ES-I3 (cell line): ENCODE results near the gene DCDC2B.
"Not testable (repeated sequence)": the region's sequence is repeated elsewhere in the genome, so short reads cannot be mapped to it uniquely, and the experiment has no call there.

Source experiments
- H3K36me3 ChIP-seq: 2 replicates; pipeline ENCODE4 v1.6.1; 2013; ENCODE audit warnings: mild to moderate bottlenecking, low read length, control low read depth, moderate library complexity; ENCODE audit not compliant: insufficient read depth
- H3K4me1 ChIP-seq: 2 replicates; pipeline ENCODE4 v1.6.1; 2013; ENCODE audit warnings: mild to moderate bottlenecking, control low read depth, low read length; ENCODE audit not compliant: insufficient read depth
- H3K9ac ChIP-seq: 2 replicates; pipeline ENCODE4 v1.6.1; 2013; ENCODE audit warnings: low read depth, mild to moderate bottlenecking, low read length, moderate library complexity
- H3K9me3 ChIP-seq: 2 replicates; pipeline ENCODE4 v1.6.1; 2013; ENCODE audit warnings: mild to moderate bottlenecking, low read length, moderate library complexity; ENCODE audit not compliant: control insufficient read depth, insufficient read depth

DCDC2B gene

DNA sequence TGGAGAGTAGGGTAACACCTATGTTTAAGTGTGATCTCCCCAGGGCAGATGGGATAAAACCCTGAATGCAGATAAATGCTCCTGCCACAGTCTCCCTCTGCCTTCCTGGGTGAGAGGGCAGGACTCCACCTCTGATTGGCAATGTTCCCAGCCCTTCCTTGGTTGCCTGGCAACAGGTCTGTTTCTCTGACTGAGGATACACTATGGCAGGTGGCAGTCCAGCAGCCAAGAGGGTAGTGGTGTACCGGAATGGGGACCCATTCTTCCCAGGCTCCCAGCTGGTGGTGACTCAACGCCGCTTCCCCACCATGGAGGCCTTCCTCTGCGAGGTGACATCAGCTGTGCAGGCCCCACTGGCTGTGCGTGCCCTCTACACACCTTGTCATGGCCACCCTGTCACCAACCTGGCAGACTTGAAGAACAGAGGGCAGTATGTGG, at the start of gene DCDC2B:
DCDC2B (plus strand) TSS at position 199 of the 438 bp plus-strand sequence; CDS start at position 204, 5 bp downstream.
- Histone ChIP-seq H3K4me1 (no peaks in the 10 kb centered on the region), H3K36me3 (no peaks in the 10 kb centered on the region; the same call in 1 of the 2 replicates), H3K9ac (no peak within 1 kb of the TSS), H3K9me3 (no peaks in the 10 kb centered on the region)

DNA sequence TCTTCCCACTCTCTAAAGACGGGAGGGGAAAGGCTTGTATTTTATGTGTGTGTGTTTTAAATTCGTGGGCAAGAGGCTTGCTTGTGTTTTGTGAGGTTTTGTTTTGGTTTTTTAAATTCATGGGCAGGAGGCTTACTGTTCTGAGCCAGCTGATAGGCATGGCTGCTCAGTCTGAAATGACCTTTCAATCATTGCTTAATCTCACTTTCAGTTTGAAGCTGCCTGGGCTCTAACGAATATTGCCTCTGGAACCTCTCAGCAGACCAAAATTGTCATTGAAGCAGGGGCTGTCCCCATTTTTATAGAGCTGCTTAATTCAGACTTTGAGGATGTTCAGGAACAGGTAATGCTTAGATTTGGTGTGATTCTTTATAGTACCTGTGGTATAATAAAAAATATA, 49.7 kb upstream of the DCDC2B start:
- Histone ChIP-seq H3K4me1 (no peaks in the 10 kb centered on the region), H3K9ac (no peak overlapping the region), H3K36me3 (peaks cover 34% of the 10 kb centered on the region), H3K9me3 (no peaks in the 10 kb centered on the region)

DNA sequence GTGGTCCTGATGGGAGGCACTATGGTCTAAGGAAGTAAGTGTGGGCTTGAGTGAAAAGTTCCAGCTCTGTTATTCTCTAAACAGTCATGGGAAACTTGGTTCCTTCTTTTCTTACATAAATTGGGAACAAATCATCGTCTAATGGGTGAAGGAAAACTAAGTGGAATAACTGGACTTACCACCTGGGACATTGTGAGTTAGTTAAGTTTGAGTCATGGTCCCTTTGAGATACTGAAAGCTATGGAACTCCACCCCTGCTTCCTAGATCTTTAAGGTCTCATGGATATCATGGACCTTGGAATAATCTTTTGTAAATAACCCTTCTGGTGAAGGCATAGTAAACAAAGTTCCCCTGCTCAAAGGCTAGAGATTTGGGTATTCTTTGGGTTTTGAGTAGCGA, 45.5 kb upstream of the DCDC2B start:
- H3K36me3 ChIP-seq, result peaks cover 21% of the 10 kb centered on the region

DNA sequence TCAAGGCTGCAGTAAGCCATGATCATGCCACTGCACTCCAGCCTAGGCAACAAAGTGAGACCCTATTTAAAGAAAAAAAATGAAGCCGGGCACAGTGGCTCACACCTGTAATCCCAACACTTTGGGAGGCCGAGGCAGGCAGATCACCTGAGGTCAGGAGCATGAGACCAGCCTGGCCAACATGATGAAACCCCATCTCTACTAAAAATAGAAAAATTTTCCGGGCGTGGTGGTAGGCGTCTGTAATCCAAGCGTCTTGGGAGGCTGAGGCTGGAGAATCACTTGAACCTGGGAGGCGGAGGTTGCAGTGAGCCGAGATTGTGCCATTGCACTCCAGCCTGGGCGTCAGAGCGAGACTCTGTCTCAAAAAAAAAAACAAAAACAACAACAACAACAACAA, 43.3 kb upstream of the DCDC2B start:
- H3K9ac ChIP-seq, H3K4me1 ChIP-seq, H3K9me3 ChIP-seq: not testable (repeated sequence)
- peaks cover 30% of the 10 kb centered on the region for H3K36me3 ChIP-seq

More for the DNA sequence above, 45.5 kb upstream of the DCDC2B start:
- no peaks in the 10 kb centered on the region for H3K4me1 ChIP-seq
- no peaks in the 10 kb centered on the region for H3K9me3 ChIP-seq
- H3K9ac ChIP-seq, result no peak overlapping the region

DNA sequence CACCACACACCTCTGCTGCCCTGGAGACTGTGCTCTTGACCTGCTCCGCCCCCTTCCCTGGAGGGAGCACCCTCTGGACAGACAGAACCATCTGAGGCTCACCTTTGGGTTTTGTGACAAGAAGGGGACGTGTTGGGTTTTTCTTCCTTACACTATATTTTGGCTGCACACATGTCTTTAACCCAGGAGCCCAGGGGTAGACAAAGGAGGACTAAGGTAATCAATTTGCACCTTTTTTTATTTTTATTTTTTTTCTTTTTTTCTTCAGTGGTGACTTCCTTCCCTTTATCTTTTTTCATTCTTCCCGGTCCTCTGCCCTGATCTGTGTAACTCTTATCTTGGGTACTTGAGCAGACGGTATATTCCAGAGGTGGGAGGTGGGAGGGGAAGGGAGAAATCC, 37.9 kb upstream of the DCDC2B start:
- no peaks in the 10 kb centered on the region for H3K9me3 ChIP-seq
- peaks cover 39% of the 10 kb centered on the region for H3K36me3 ChIP-seq
- no peak overlapping the region for H3K9ac ChIP-seq
- no peaks in the 10 kb centered on the region for H3K4me1 ChIP-seq

DNA sequence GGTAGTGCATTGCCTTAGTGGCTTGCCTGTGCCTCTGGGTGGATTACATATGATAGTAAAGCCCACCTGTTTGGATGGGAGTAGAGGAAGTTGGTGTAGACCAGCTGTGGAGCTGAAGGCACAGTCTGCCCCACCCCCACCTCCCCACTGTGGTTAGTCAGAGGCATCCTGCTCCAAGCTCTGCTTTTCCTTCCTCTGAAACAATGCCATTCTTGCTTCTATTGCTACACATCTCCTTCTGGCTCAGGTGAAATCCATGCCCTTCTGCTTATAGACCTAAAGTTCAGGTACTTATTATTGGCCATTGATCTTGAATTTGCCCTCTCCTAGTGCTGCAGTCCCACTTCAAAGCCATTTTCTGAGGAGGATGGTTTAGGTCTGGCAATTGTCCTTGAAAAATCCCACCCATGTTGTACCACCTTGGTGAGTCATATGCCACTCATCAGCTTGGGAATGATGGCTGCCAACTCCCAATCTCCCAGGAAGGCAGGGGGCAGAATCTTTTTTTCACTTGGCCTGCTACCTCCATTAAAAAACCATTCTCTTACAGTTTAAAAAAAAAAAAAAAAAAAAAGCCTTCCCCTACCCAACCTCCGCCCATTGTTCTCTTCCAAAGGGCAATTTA, 36.2 kb upstream of the DCDC2B start:
- H3K36me3 ChIP-seq, result peaks cover 33% of the 10 kb centered on the region
- no peaks in the 10 kb centered on the region for H3K4me1 ChIP-seq
- H3K9ac ChIP-seq, result no peak overlapping the region
- no peaks in the 10 kb centered on the region for H3K9me3 ChIP-seq

DNA sequence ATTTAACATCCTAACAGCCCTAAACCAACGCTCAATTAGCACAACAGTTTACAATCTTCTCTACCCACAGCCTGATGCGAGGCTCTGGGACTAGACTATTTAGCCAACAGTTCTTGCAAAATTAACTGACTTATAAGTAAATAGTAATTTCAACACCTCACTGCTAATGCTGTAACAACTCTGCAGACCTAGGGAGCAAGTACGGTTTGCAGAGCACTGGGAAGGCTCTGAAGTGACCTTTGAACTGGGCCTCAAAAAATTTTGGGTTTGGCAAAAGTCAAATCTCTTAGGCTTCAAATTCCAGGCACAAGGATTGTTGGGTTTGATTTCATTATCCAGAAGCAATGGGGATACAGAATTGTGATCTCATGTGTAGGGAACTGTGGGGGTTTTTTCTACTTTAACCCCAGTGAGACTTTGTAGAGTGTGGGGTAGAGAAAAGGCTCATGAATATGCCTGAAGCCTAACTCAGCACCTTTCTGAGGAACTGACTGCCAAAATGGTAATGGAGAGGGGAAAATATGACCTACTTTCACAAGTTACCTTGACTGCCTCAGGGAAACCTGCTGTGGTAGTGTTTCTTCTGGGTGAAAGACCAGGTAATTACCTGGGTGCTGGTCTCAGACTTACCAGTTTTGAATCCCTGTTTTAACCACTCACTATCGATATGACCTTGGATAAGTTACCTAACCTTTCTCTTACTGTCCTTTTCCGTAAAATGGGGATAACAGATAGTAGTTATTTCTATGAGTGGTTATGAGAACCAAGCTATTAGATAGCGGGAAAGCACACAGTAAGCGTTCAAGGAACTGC, 30.3 kb upstream of the DCDC2B start:
- Histone ChIP-seq H3K9ac (peak overlapping the region; percentile 65), H3K4me1 (peaks cover 20% of the 10 kb centered on the region), H3K36me3 (peaks cover 3% of the 10 kb centered on the region; the same call in 1 of the 2 replicates), H3K9me3 (no peaks in the 10 kb centered on the region)

DNA sequence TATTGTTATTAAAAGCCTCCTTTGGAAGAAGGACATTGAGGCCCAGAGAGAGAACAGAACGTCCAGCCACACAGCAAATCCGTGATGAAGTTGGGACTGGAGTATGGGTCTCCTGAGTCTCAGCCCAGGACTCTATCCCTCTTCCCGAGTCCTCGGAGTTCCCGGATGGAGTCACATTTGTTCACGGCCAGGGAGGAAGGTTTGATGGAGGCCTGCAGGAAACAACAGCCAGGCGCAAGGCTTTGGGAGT, 29.8 kb upstream of the DCDC2B start:
- Histone ChIP-seq H3K36me3 (peaks cover 6% of the 10 kb centered on the region; the same call in 1 of the 2 replicates), H3K9me3 (no peaks in the 10 kb centered on the region), H3K9ac (peak overlapping the region; percentile 65), H3K4me1 (peaks cover 20% of the 10 kb centered on the region)

DNA sequence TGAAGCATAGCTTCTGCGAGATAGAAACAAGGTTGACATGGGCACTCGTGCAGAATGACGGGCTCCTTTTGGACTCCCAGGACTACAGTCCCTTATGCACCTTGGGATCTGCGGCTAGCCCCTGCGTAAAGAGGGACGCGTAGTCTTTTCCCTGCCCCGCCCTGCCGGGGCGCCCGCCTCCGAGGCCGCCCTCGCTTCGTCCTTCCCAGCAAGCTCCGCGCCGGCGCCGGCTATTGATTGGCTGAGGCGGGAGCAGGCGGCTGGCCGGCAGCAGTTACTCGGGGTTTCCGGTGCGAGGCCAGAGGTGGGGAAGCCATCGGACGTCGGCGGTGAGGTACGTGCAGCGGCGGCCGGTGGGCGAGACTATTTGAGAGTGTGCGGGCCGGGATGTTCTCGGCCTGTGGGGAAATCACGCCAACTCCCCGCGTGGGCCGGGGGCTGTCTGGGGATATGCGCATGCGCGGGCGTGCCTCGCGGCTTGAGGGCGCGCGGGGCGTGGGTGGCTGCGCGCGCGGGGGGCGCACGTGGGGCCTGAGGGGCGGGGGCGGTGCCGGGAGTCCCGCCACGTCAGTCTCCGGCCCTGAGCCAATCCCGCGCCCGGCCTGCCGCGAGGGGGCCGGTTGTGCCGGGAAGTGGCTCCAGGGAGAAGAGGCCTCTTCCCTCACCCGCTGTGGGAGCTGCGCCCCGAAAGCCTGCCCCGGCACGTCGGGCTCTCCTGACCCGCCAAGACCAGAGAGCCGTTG, 29.3 kb upstream of the DCDC2B start, which contains the start of gene TXLNA:
TXLNA (plus strand) TSS at position 233 of the 743 bp plus-strand sequence. CDS start 671 bp downstream, outside the sequence.
- no peaks in the 10 kb centered on the region for H3K9me3 ChIP-seq
- H3K9ac ChIP-seq, result peak within 1 kb of the TSS; percentile 65
- peaks cover 20% of the 10 kb centered on the region for H3K4me1 ChIP-seq
- peaks cover 6% of the 10 kb centered on the region for H3K36me3 ChIP-seq

DNA sequence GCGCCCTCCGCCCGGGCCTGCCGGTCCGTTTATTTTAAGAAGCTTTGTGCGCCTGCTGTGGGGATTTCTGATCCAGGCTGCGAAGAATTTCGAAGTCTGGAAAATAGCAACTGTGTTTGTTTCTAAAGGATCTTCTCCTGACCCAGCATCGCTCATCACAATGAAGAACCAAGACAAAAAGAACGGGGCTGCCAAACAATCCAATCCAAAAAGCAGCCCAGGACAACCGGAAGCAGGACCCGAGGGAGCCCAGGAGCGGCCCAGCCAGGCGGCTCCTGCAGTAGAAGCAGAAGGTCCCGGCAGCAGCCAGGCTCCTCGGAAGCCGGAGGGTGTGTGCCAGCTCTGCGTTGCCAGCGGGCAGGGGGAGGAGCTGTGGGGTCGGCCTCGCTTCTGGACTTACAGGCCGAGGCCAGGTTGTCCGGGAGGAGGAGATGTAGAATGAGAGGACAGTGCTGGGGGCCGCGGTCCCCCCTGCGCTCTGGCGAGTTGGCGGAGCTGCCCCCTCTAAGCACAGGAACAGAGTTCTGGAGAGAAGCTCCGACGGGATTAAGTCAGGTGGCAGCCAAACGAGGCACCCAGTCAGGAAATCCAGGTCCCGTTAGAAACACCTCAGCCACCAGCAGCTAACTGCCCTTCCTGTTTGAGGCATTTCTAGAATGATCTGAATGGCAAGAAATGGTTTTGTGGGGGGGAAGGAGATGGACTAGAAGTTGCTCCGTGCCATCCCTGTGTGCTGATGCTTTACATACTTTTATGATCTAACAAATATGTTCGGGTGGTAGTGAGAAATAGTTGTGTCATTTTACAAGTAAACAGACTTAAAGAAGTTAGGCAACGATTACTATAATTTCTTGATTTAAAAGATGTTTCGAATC, 28.5 kb upstream of the DCDC2B start:
- H3K4me1 ChIP-seq, result peaks cover 20% of the 10 kb centered on the region
- peaks cover 3% of the 10 kb centered on the region for H3K36me3 ChIP-seq
- H3K9ac ChIP-seq, result peak overlapping the region; percentile 65
- H3K9me3 ChIP-seq, result no peaks in the 10 kb centered on the region

DNA sequence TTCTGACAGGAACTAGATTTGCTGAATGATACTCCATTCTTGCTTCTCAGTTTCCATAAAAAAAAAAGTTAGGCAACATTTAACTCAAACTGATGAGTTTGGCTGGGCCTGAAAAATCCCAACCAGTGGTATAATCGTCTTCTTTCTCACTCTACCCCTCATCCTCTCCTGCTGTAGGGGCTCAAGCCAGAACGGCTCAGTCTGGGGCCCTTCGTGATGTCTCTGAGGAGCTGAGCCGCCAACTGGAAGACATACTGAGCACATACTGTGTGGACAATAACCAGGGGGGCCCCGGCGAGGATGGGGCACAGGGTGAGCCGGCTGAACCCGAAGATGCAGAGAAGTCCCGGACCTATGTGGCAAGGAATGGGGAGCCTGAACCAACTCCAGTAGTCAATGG, 27.8 kb upstream of the DCDC2B start:
- Histone ChIP-seq H3K36me3 (peaks cover 3% of the 10 kb centered on the region), H3K4me1 (peaks cover 20% of the 10 kb centered on the region), H3K9ac (peak overlapping the region; percentile 65), H3K9me3 (no peaks in the 10 kb centered on the region)

DNA sequence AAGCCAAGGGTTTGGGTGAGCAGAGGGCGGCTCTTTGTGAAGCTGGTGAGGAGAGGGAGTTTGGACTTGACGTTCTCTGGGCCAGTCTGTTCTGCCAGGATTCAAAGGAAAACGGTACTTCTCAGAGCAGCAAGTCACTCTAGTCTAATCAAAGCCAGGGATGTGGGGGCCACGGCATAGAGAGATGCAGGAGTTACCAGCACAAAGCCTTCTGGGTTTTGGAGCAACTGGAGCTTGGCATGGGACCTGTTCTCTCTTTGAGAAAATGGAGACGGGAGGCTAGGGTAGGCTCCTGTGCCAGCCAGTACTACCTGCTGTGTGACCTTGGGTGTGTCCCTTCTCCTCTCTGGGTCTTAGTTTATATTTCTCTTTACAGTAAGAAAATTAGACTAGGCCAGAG, 27.3 kb upstream of the DCDC2B start:
- Histone ChIP-seq H3K9me3 (no peaks in the 10 kb centered on the region), H3K4me1 (peaks cover 20% of the 10 kb centered on the region), H3K36me3 (peaks cover 7% of the 10 kb centered on the region), H3K9ac (no peak overlapping the region)

DNA sequence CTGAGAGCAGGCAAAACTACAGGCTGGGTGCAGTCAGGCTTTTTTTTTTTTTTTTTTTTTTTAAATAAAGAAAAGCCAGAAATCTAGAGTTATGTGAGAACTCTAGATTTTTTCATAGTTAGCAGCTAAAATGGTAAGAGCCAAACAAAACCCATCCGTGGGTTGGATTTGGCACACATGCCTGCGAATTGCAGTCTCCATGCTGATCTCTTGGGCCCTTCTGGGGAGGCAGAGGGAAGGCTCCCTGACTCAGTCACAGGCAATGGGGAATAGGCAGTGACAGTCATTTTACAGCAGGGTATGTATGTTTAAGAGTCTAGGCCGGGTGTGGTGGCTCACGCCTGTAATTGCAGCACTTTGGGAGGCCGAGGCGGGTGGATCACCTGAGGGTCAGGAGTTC, 26.8 kb upstream of the DCDC2B start:
- H3K9me3 ChIP-seq, result no peaks in the 10 kb centered on the region
- no peak overlapping the region for H3K9ac ChIP-seq
- peaks cover 11% of the 10 kb centered on the region for H3K36me3 ChIP-seq
- H3K4me1 ChIP-seq, result peaks cover 20% of the 10 kb centered on the region

DNA sequence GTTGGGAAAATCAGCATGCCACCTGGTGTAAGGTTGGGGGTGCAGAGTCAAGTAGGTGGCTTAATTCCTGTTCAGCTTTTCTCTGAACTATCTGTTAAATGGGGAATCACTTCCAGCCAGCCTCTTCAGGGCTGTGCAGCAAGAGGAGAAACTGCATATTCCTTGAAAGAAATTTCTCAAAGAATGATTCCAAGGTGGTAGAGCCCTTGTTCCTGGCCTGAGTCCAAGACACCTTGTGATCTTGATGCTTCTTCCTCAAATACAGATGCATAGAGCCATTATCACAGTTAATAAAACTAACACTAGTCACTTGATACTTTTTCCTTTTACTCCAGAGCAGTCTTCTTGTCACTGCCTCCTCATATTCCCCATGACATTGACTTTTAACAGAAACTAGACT, 24.2 kb upstream of the DCDC2B start:
- H3K9ac ChIP-seq, result no peak overlapping the region
- peaks cover 22% of the 10 kb centered on the region for H3K36me3 ChIP-seq
- H3K9me3 ChIP-seq, result no peaks in the 10 kb centered on the region
- H3K4me1 ChIP-seq, result 0 out of 2 replicates have a peak, but pooled peaks cover 7% of the 10 kb centered on the region
